A549 (cell line): ENCODE data around the gene SPINT1. TPM values are rescaled to one million over a fixed set of nuclear protein-coding genes. Genes with fewer than 3 reads are reported as not detected.

ENCODE experiments used
- ATAC-seq, 2 experiments: fragments of 200-7000 bp in 1 of 2; fragments of >200 bp in 1 of 2; cut with Nextera tagmentation in 1 of 2; cut with Tn5 transposase in 1 of 2; 3 replicates each; pipeline versions ENCODE4 v1.8.0 to v1.9.1; 2018 to 2020; ENCODE audit warnings: mild to moderate bottlenecking in 1 of 2, moderate library complexity in 1 of 2
- CTCF ChIA-PET: fragments of 300-600 bp; sonication (Branson Sonifier 250); formaldehyde crosslinking; extraction: SDS; loops from one replicate; lab custom pipeline; 2021; ENCODE audit warnings: antibody characterized with exemption, inconsistent platforms; lab: Yijun Ruan, JAX
- POLR2A ChIA-PET: fragments of 350-600 bp; formaldehyde crosslinking; extraction: SDS; loops from one replicate; lab custom pipeline; 2021; ENCODE audit warnings: antibody characterized with exemption, inconsistent platforms; lab: Yijun Ruan, JAX
- DNase-seq, 2 experiments: peaks; one replicate each; pipeline versions ENCODE4 v3.0.0 to v3.0.0-alpha.2; 2011 to 2016; ENCODE audit warnings: low read depth in 1 of 2, low spot score in 1 of 2
- FAIRE-seq: peaks from 2 replicates; lab custom pipeline; 2011; peaks lifted over from hg19 to GRCh38; lab: Jason Lieb, UNC
- H3K27ac ChIP-seq, 2 experiments: fragments of >200 bp; sonication (Bioruptor Twin); formaldehyde crosslinking; 3 replicates each; pipeline ENCODE4 v1.5.1; 2016 to 2017
- H3K4me1 ChIP-seq: fragments of >200 bp; sonication (Bioruptor Twin); formaldehyde crosslinking; 3 replicates; pipeline ENCODE4 v1.6.1; 2016
- H3K4me2 ChIP-seq: fragments of >200 bp; sonication (Bioruptor Twin); formaldehyde crosslinking; 3 replicates; pipeline ENCODE4 v1.6.1; 2016
- H3K4me3 ChIP-seq: fragments of >200 bp; sonication (Bioruptor Twin); formaldehyde crosslinking; 3 replicates; pipeline ENCODE4 v1.5.1; 2016
- H3K9me3 ChIP-seq: fragments of >200 bp; sonication (Bioruptor Twin); formaldehyde crosslinking; 3 replicates; pipeline ENCODE4 v1.6.1; 2016
- CBX2 ChIP-seq: fragments of 200-600 bp; sonication (generic); IDR thresholded peaks from 2 replicates; pipeline ENCODE4 v1.6.1; 2016; ENCODE audit warnings: low read depth, mild to moderate bottlenecking, borderline replicate concordance
- EHMT2 ChIP-seq: fragments of 200-600 bp; sonication (generic); IDR thresholded peaks from 2 replicates; pipeline ENCODE4 v1.6.1; 2016; ENCODE audit warnings: antibody characterized with exemption, low read depth, mild to moderate bottlenecking, moderate library complexity
- EP300 ChIP-seq, 2 experiments: fragments of >200 bp; sonication (Bioruptor Twin); formaldehyde crosslinking; IDR thresholded peaks; 2 replicates in 1 of 2; 3 replicates in 1 of 2; pipeline ENCODE4 v1.6.1; 2016 to 2017
- HOXB5 ChIP-seq: fragments of 250-450 bp; sonication (Bioruptor Pico); IDR thresholded peaks from 2 replicates; pipeline ENCODE4 v1.5.0; 2020; ENCODE audit warnings: mild to moderate bottlenecking, moderate library complexity
- JUN ChIP-seq, 2 experiments: fragments of >200 bp; sonication (Bioruptor Twin); formaldehyde crosslinking; IDR thresholded peaks; 2 replicates in 1 of 2; 3 replicates in 1 of 2; pipeline ENCODE4 v1.6.1; 2016 to 2017
- KDM5A ChIP-seq: fragments of 200-600 bp; sonication (generic); IDR thresholded peaks from 2 replicates; pipeline ENCODE4 v1.6.1; 2016; ENCODE audit warnings: antibody characterized with exemption, mild to moderate bottlenecking
- MAFK ChIP-seq: fragments of 450-650 bp; IDR thresholded peaks from 2 replicates; pipeline ENCODE4 v1.6.1; 2014; ENCODE audit not compliant: partially characterized antibody
- PHF8 ChIP-seq: fragments of 200-600 bp; sonication (generic); IDR thresholded peaks from 2 replicates; pipeline ENCODE4 v1.6.1; 2016; ENCODE audit warnings: low read depth, mild to moderate bottlenecking, antibody characterized with exemption, moderate library complexity, borderline replicate concordance
- RARB ChIP-seq: fragments of 250-450 bp; sonication (Bioruptor Pico); IDR thresholded peaks from 2 replicates; pipeline ENCODE4 v1.8.0; 2021; ENCODE audit warnings: mild to moderate bottlenecking, moderate library complexity
- RNF2 ChIP-seq: fragments of 200-600 bp; sonication (generic); IDR thresholded peaks from 2 replicates; pipeline ENCODE4 v1.6.1; 2016; ENCODE audit warnings: low read depth, mild to moderate bottlenecking, antibody characterized with exemption, moderate library complexity, borderline replicate concordance
- ZNF302 ChIP-seq: fragments of 250-450 bp; sonication (Bioruptor Pico); IDR thresholded peaks from 2 replicates; pipeline ENCODE4 v1.9.0; 2021; ENCODE audit warnings: inconsistent platforms, mild to moderate bottlenecking, moderate library complexity
- WGBS: methylation state at CpG from one replicate; pipeline ENCODE4 v1.1.6; 2017; ENCODE audit errors: missing lambda C conversion rate; 5-methylcytosine and 5-hydroxymethylcytosine counted together
- polyA plus RNA-seq, 4 experiments: library from polyadenylated mRNA; depleted of rRNA in 3 of 4; stranded (reverse); fragments of >200 nt; fragmentation: RNase III in 1 of 4; extraction: RNeasy Plus Mini Kit Qiagen cat#74134 plus additional on column Dnase treatment in 1 of 4; gene quantifications; 2 replicates in 3 of 4; 3 replicates in 1 of 4; pipeline ENCODE4 v1.2.3, GENCODE V29; 2011 to 2017
- TF ChIP-seq, protein P1 (sequence below): IDR thresholded peaks from 2 replicates; pipeline ENCODE4 v1.6.1; 2012; ENCODE audit warnings: low read depth, borderline replicate concordance
- TF ChIP-seq, protein P2 (sequence below): fragments of 250-450 bp; sonication (Bioruptor Pico); IDR thresholded peaks from 2 replicates; pipeline ENCODE4 v1.5.0; 2021; ENCODE audit warnings: mild to moderate bottlenecking, moderate library complexity, borderline replicate concordance
- TF ChIP-seq, protein P3 (sequence below): fragments of >200 bp; sonication (Bioruptor Twin); formaldehyde crosslinking; IDR thresholded peaks from 2 replicates; pipeline ENCODE4 v1.6.1; 2016

The SPINT1 gene
- polyA plus RNA-seq, 2 of the 4 experiments (the other 2 are of a cell fraction), result 0.79 to 0.80 TPM

DNA sequence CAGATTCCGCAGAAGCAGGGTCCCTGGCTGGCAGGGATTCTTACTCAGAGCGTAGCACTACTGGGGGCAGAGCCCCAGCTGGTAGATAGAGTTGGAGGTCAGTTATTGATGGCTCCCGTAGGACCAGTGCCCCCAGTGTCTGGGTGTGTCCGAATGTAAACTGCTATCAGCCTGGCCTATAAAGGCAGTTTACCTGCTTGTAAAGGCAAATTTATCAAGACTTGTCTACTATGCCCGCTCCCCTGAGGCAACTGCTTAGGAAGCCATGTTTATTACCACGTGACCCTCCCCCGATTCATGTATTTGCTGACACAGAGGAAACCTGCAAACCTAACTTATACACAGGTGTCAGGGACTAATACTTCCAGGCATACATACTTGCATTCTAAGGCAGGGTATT is 14.7 kb upstream of the SPINT1 start:
- FAIRE-seq, result no peak
- ChIA-PET CTCF (interaction anchor here (0.8 to 1.9 kb wide), 6 partner anchors 28 to 150 kb away, joined by 3 to 6 read pairs (median 4); partner anchors contain the start of genes RHOV and VPS18), POLR2A (no interaction called here)
- DNase-seq, result no peak
- peaks cover 31% of the 10 kb centered on the region for H3K4me1 ChIP-seq
- no peak for ATAC-seq
- H3K9me3 ChIP-seq, result no peaks in the 10 kb centered on the region
- TF ChIP-seq CBX2, result no peak
- peak; percentile 39 for TF ChIP-seq MAFK
- H3K4me3 ChIP-seq, result no peak overlapping the region
- no peak overlapping the region for H3K4me2 ChIP-seq
- H3K27ac ChIP-seq, result peak overlapping the region in 1 of 2 experiments; percentile 56; a peak in 1 of 6 replicates
- WGBS, result 82% methylated on average over 3 of the region's 7 CpGs

DNA sequence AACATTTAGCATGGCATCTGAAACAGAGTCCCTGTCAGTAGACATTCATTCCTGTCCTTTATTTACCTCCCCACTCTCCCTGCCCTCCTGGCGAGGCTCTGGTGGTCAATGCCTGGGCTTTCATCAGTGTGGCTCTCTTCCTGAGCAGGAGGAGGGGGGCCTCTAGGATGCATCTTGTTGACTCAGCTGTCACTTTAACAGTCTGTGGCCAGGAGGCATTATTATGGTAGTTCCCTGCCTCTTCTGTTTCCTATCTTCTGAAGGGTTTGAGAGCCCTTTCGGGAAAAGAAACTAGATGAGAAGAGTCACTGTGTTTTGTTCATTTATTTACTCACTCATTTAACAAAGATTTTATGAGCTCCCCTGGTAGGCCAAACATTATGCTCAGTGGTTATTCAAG is 13.0 kb upstream of the SPINT1 start:
- no peak overlapping the region for H3K4me3 ChIP-seq
- ATAC-seq (no peak), FAIRE-seq (no peak), DNase-seq (no peak)
- WGBS, result 73% methylated on average over 2 of the region's 2 CpGs
- no peak overlapping the region for H3K27ac ChIP-seq
- no peak overlapping the region for H3K4me2 ChIP-seq
- CTCF ChIA-PET, result interaction anchor here (0.6 kb wide), 1 partner anchor 111 kb away, joined by 3 read pairs; no protein-coding TSS in a partner anchor
- H3K4me1 ChIP-seq, result peaks cover 28% of the 10 kb centered on the region
- TF ChIP-seq JUN (IDR thresholded peaks at IDR 0.05) (no peak), RARB (CRISPR knock-in tag) (no peak), EHMT2 (no peak), PHF8 (no peak), ZNF302 (CRISPR knock-in tag) (no peak)
- TF ChIP-seq, all 56 proteins: peak for 0
- POLR2A ChIA-PET, result no interaction called here
- H3K9me3 ChIP-seq, result no peaks in the 10 kb centered on the region

DNA sequence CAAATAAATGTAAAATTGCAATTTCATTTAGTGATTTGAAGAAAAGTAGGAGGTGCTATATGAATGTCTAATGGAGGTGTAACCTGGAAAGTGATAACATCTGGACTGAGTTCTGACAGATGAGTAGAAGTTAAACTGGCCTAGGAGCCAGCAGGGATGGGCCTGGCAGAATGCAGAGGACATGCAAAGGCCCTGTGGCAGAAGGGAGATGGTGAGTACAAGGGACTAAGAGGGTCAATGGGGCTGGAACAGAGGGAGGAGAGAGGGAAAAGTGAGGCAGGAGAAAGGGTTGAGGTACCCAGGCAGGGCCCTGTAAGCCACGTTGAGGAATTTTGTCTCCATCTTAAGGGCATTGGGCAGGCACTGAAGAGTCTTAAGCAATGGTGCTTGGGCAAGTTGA is 12.0 kb upstream of the SPINT1 start:
- no peak for DNase-seq
- no peak for ATAC-seq
- H3K4me1 ChIP-seq, result peaks cover 24% of the 10 kb centered on the region
- no peak overlapping the region for H3K27ac ChIP-seq
- no peak for FAIRE-seq
- no peaks in the 10 kb centered on the region for H3K9me3 ChIP-seq
- WGBS, result 6% methylated on average over 1 of the region's 1 CpG
- H3K4me2 ChIP-seq, result no peak overlapping the region
- POLR2A ChIA-PET, result no interaction called here
- CTCF ChIA-PET, result interaction anchor here (1.0 to 1.1 kb wide), 2 partner anchors 42 to 49 kb away, joined by 3 to 9 read pairs; partner anchors contain the start of gene RHOV
- H3K4me3 ChIP-seq, result no peak overlapping the region
- TF ChIP-seq JUN (IDR thresholded peaks at IDR 0.05) (no peak), KDM5A (no peak), EP300 (IDR thresholded peaks at IDR 0.05) (no peak), HOXB5 (CRISPR knock-in tag) (no peak)
- TF ChIP-seq, protein P1, sequence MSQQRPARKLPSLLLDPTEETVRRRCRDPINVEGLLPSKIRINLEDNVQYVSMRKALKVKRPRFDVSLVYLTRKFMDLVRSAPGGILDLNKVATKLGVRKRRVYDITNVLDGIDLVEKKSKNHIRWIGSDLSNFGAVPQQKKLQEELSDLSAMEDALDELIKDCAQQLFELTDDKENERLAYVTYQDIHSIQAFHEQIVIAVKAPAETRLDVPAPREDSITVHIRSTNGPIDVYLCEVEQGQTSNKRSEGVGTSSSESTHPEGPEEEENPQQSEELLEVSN, result no peak
- TF ChIP-seq, all 56 proteins: peak for 0

DNA sequence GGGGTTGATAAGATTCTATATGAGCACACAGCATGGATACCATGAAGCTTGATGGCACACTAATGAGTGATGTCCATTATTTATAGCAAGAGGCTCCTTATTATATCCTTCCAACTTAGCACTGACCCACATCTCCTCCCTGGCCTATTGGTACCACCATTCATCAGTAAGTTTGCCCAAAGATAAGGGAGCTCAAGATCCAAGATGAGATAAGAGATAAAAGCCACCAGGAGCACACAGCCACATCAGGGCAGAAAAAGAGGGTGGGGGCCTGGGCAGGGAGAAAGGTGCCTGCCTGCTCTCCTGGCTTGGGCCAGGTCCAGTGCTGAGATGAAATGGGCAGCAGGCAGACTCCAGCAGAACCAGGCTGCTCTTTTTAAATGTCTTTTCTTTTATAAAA is 10.9 kb upstream of the SPINT1 start:
- CTCF ChIA-PET, result interaction anchor here (0.6 to 2.2 kb wide), 5 partner anchors 25 to 227 kb away, joined by 3 to 9 read pairs (median 3); partner anchors contain the start of gene RHOV
- no peak for ATAC-seq
- H3K4me2 ChIP-seq, result no peak overlapping the region
- H3K4me3 ChIP-seq, result no peak overlapping the region
- TF ChIP-seq EP300 (IDR thresholded peaks at IDR 0.05), result no peak
- no peak for TF ChIP-seq PHF8
- TF ChIP-seq, protein P2, sequence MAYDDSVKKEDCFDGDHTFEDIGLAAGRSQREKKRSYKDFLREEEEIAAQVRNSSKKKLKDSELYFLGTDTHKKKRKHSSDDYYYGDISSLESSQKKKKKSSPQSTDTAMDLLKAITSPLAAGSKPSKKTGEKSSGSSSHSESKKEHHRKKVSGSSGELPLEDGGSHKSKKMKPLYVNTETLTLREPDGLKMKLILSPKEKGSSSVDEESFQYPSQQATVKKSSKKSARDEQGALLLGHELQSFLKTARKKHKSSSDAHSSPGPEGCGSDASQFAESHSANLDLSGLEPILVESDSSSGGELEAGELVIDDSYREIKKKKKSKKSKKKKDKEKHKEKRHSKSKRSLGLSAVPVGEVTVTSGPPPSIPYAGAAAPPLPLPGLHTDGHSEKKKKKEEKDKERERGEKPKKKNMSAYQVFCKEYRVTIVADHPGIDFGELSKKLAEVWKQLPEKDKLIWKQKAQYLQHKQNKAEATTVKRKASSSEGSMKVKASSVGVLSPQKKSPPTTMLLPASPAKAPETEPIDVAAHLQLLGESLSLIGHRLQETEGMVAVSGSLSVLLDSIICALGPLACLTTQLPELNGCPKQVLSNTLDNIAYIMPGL (CRISPR knock-in tag), result no peak
- TF ChIP-seq RNF2, result no peak
- TF ChIP-seq, protein P3, sequence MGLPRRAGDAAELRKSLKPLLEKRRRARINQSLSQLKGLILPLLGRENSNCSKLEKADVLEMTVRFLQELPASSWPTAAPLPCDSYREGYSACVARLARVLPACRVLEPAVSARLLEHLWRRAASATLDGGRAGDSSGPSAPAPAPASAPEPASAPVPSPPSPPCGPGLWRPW, result no peak
- TF ChIP-seq, all 56 proteins: peak for 0
- POLR2A ChIA-PET, result no interaction called here
- no peak overlapping the region for H3K27ac ChIP-seq
- DNase-seq (no peak), FAIRE-seq (no peak)
- peaks cover 24% of the 10 kb centered on the region for H3K4me1 ChIP-seq
- no peaks in the 10 kb centered on the region for H3K9me3 ChIP-seq
